ENCODE results near the gene ATAT1.

DNA sequence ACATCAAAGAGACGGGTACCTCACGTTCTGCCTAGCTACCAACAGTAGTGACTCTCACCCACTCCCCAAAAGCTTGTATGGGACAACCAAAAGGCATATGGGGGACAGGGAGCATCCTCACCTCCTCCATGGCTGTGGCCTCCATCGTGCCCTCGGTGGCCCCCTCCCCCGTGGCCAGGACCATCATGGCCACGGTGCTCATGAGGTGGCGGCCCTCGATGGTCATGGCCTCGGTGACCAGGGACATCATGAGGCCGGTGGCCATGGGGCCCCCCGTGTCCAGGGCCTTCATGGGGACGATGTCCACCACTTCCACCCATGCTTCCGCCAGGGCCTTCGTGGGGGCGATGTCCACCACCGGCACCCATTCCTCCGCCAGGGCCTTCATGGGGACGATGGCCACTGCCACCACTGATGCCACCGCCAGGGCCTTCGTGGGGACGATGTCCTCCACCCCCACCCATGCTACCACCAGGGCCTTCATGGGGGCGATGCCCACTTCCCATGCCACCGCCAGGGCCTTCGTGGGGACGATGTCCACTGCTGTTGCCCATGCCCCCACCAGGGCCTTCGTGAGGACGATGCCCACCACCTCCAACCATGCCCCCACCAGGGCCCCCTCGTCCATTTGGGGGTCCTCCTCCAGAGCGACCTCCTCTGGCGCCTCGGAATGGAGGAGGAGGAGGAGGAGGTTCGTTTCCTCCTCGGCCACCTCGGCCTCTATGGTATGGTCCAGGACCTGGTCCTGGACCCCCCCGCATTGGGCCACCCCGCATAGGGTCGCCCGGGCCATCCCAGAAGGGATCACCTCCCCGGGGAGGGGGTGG lies 24.6 kb upstream of the ATAT1 start:
- TF ChIP-seq KDM5A (IDR thresholded peaks at IDR 0.05; ENCODE audit: borderline replicate concordance, low read length) (no peak), CC2D1A (CRISPR knock-in tag; IDR thresholded peaks at IDR 0.05) (no peak), ZNF121 (CRISPR knock-in tag; IDR thresholded peaks at IDR 0.05) (no peak), FOXK1 (CRISPR knock-in tag; IDR thresholded peaks at IDR 0.05; ENCODE audit: borderline replicate concordance, low read depth) (no peak), HDAC2 (CRISPR knock-in tag; IDR thresholded peaks at IDR 0.05) (no peak), EZH2 (conservative IDR thresholded peaks at IDR 0.05; ENCODE audit: low read depth, low read length) (no peak), REPIN1 (CRISPR knock-in tag; IDR thresholded peaks at IDR 0.05; ENCODE audit: borderline replicate concordance, low read depth) (no peak), MEIS1 (CRISPR knock-in tag; IDR thresholded peaks at IDR 0.05; ENCODE audit: borderline replicate concordance) (no peak), ZNF235 (CRISPR knock-in tag; IDR thresholded peaks at IDR 0.05; ENCODE audit: borderline replicate concordance) (no peak), SP1 (IDR thresholded peaks at IDR 0.05) (no peak), SP1 (CRISPR knock-in tag; IDR thresholded peaks at IDR 0.05) (no peak), RNF2 (conservative IDR thresholded peaks at IDR 0.05; ENCODE audit: low read depth) (no peak)
- TF ChIP-seq, protein P1, sequence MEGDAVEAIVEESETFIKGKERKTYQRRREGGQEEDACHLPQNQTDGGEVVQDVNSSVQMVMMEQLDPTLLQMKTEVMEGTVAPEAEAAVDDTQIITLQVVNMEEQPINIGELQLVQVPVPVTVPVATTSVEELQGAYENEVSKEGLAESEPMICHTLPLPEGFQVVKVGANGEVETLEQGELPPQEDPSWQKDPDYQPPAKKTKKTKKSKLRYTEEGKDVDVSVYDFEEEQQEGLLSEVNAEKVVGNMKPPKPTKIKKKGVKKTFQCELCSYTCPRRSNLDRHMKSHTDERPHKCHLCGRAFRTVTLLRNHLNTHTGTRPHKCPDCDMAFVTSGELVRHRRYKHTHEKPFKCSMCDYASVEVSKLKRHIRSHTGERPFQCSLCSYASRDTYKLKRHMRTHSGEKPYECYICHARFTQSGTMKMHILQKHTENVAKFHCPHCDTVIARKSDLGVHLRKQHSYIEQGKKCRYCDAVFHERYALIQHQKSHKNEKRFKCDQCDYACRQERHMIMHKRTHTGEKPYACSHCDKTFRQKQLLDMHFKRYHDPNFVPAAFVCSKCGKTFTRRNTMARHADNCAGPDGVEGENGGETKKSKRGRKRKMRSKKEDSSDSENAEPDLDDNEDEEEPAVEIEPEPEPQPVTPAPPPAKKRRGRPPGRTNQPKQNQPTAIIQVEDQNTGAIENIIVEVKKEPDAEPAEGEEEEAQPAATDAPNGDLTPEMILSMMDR (CRISPR knock-in tag; IDR thresholded peaks at IDR 0.05) = no peak
